ENCODE measurements around the gene NDUFA11. TPM values are rescaled to one million over a fixed set of nuclear protein-coding genes. Genes with fewer than 3 reads are reported as not detected.

The NDUFA11 gene
- total RNA-seq, 1 donor from 2014 or later: 217 TPM

Other genes starting within 250 kb of the NDUFA11 start
- 28.1 and 29.7 TPM in 2 replicates for gene MICOS13, start 223.3 kb downstream of the NDUFA11 start, total RNA-seq
- gene HSD11B1L, start 222.8 kb downstream of the NDUFA11 start, total RNA-seq: 20.1 and 21.1 TPM in 2 replicates
- gene RPL36, start 213.5 kb downstream of the NDUFA11 start, total RNA-seq: 720 and 727 TPM in 2 replicates
- 56.1 and 61.7 TPM in 2 replicates for gene LONP1, start 183.6 kb downstream of the NDUFA11 start, total RNA-seq
- not detected in 2 replicates for gene CATSPERD, start 183.2 kb downstream of the NDUFA11 start, total RNA-seq
- 5.8 and 5.9 TPM in 2 replicates for gene PRR22, start 119.0 kb downstream of the NDUFA11 start, total RNA-seq
- gene DUS3L, start 112.6 kb downstream of the NDUFA11 start, total RNA-seq: 42.6 and 43.1 TPM in 2 replicates
- 1.9 and 2.1 TPM in 2 replicates for gene NRTN, start 98.7 kb downstream of the NDUFA11 start, total RNA-seq
- not detected in 2 replicates for gene FUT6, start 64.1 kb downstream of the NDUFA11 start, total RNA-seq
- gene FUT3, start 52.3 kb downstream of the NDUFA11 start, total RNA-seq: not detected in 2 replicates
- not detected in 2 replicates for gene FUT5, start 33.2 kb downstream of the NDUFA11 start, total RNA-seq
- gene VMAC, start 1.1 kb upstream of the NDUFA11 start, total RNA-seq: 13.9 and 15.2 TPM in 2 replicates
- 22.1 and 22.5 TPM in 2 replicates for gene CAPS, start 10.5 kb upstream of the NDUFA11 start, total RNA-seq
- gene RANBP3, start 74.3 kb upstream of the NDUFA11 start, total RNA-seq: 99.9 and 106 TPM in 2 replicates
- 24.2 and 24.8 TPM in 2 replicates for gene RFX2, start 206.7 kb upstream of the NDUFA11 start, total RNA-seq
- not detected in 2 replicates for gene ACSBG2, start 231.9 kb upstream of the NDUFA11 start, total RNA-seq